Skeletal muscle tissue (tissue), 4 donors: ENCODE measurements around the gene PDE4D. TPM values are rescaled to one million over a fixed set of nuclear protein-coding genes. Genes with fewer than 3 reads are reported as not detected.

ENCODE experiments used
- H3K27ac ChIP-seq: one replicate; pipeline ENCODE4 v1.7.0; 2013; ENCODE audit warnings: mild to moderate bottlenecking, low read depth, low read length, inconsistent platforms
- H3K27me3 ChIP-seq, 3 donors: one replicate each; pipeline ENCODE4 v1.7.0; 2013; ENCODE audit warnings: low read length in 3 of 3; ENCODE audit not compliant: control insufficient read depth in 3 of 3, insufficient read depth in 3 of 3
- H3K36me3 ChIP-seq, 3 donors: one replicate each; pipeline ENCODE4 v1.7.0; 2013; ENCODE audit warnings: low read length in 3 of 3; ENCODE audit not compliant: control insufficient read depth in 3 of 3, insufficient read depth in 3 of 3
- H3K4me1 ChIP-seq, 3 donors: one replicate each; pipeline ENCODE4 v1.7.0; 2013; ENCODE audit warnings: low read length in 3 of 3, mild to moderate bottlenecking in 3 of 3; ENCODE audit not compliant: control insufficient read depth in 3 of 3, insufficient read depth in 3 of 3
- H3K4me3 ChIP-seq, 3 donors: one replicate each; pipeline ENCODE4 v1.7.0; 2013; ENCODE audit warnings: low read length in 3 of 3
- H3K9ac ChIP-seq, 3 donors: one replicate each; pipeline ENCODE4 v1.7.0; 2013; ENCODE audit warnings: low read length in 3 of 3, mild to moderate bottlenecking in 3 of 3, moderate library complexity in 2 of 3, low read depth in 1 of 3
- H3K9me3 ChIP-seq, 3 donors: one replicate each; pipeline ENCODE4 v1.7.0; 2013; ENCODE audit warnings: low read length in 3 of 3; ENCODE audit not compliant: control insufficient read depth in 3 of 3
- total RNA-seq: library from RNA; depleted of rRNA; stranded (reverse); fragments of >200 nt; gene quantifications from one replicate; pipeline ENCODE4 v1.2.3, GENCODE V29; 2014
- donor health status: Osteomylitis.

The PDE4D gene
- total RNA-seq, 1 donor from 2014 or later, result 59.0 TPM

- Histone ChIP-seq H3K9ac (no peak overlapping the region), H3K27me3 (no peaks in the 10 kb centered on the region), H3K4me3 (no peak overlapping the region), H3K36me3 (no peaks in the 10 kb centered on the region), H3K9me3 (no peaks in the 10 kb centered on the region), H3K4me1 (no peaks in the 10 kb centered on the region), H3K27ac (no peak overlapping the region)
Observed at GRCh38 chr5:58934629-58935097, 958.9 kb downstream of the PDE4D start.

- Histone ChIP-seq H3K9ac (no peak overlapping the region), H3K27ac (no peak overlapping the region), H3K9me3 (no peaks in the 10 kb centered on the region), H3K36me3 (no peaks in the 10 kb centered on the region), H3K27me3 (no peaks in the 10 kb centered on the region), H3K4me3 (no peak overlapping the region), H3K4me1 (no peaks in the 10 kb centered on the region)
Observed at GRCh38 chr5:58933891-58934628, 959.5 kb downstream of the PDE4D start.

DNA sequence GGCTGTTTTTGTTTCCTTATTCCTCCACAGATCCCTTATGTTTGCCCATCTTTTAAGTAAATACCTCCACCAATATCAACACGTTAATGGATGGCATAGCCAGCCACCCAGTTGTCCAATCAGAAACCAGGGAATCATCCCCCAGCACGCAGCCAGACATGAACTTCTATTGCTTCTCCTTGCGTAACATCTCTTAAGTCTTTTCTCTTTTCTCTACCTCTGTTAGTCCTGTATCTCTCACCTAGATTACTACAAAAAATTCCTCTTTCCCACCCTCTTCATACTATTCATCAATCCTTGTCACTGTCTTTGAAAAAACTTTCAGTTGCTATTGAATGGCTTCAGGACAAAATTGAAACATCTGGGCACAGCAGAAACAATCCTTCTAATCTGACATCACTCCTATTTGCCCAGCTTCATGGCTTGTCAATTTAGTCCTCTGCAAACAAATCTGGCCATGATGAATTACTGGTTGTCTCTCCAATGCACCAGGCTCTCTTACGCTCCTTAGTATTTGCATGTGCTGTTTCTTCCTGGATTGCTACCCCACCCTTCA lies 961.4 kb downstream of the PDE4D start:
- Histone ChIP-seq H3K9ac (no peak overlapping the region), H3K4me1 (no peaks in the 10 kb centered on the region), H3K4me3 (no peak overlapping the region), H3K27me3 (no peaks in the 10 kb centered on the region), H3K27ac (no peak overlapping the region), H3K36me3 (no peaks in the 10 kb centered on the region), H3K9me3 (no peaks in the 10 kb centered on the region)

DNA sequence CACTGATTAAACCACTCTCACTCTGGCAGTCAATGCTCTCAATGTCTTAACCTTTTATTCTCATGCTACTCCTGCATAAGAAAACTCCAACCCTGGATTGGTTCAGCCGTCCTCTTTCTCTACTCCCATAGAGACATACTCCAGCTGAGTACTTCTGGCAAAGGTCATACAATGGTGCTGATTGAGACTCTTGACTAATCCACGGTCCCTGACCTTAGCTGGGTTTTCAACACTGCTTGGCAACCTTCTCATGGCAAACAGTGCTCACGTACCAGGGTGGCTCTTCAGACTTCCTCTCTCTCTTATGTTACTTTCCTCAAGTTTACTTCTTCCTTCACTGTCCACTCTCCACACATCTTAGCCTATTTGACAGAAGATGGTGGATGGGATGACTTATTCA lies 963.0 kb downstream of the PDE4D start:
- Histone ChIP-seq H3K9ac (no peak overlapping the region), H3K27ac (no peak overlapping the region), H3K36me3 (no peaks in the 10 kb centered on the region), H3K4me3 (no peak overlapping the region), H3K9me3 (no peaks in the 10 kb centered on the region), H3K4me1 (peaks cover 3 to 7% (median 6%) of the 10 kb centered on the region in 3 donors), H3K27me3 (no peaks in the 10 kb centered on the region)

- Histone ChIP-seq H3K27ac (no peak overlapping the region), H3K9ac (no peak overlapping the region), H3K4me3 (no peak overlapping the region), H3K4me1 (peaks cover 4 to 11% (median 10%) of the 10 kb centered on the region in 3 donors), H3K9me3 (no peaks in the 10 kb centered on the region), H3K36me3 (no peaks in the 10 kb centered on the region), H3K27me3 (no peaks in the 10 kb centered on the region)
Observed at GRCh38 chr5:58929726-58930125, 963.8 kb downstream of the PDE4D start.

- Histone ChIP-seq H3K27ac (no peak overlapping the region), H3K36me3 (no peaks in the 10 kb centered on the region), H3K9ac (no peak overlapping the region), H3K4me3 (no peak overlapping the region), H3K4me1 (peaks cover 11 to 18% (median 17%) of the 10 kb centered on the region in 3 donors), H3K9me3 (no peaks in the 10 kb centered on the region), H3K27me3 (no peaks in the 10 kb centered on the region)
Observed at GRCh38 chr5:58927938-58928337, 965.6 kb downstream of the PDE4D start.

DNA sequence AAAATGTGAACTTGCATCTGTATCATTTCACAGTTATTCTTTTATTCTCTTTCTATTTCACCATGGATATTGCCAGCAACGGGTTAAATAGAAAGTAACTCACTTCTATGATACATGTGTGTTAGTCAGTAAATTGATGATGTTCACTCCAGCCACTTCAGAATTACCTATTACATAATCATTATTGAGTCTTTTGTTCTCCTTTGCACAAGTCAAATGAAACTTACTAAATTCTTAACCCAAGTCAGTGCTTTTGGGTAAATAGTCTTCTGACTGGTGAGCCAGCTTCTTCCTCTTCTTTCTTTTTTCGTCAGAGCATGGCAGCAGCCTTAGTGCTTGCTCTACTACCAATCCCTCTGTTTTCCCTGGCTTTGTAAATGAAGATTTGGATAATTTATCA lies 966.3 kb downstream of the PDE4D start:
- Histone ChIP-seq H3K36me3 (no peaks in the 10 kb centered on the region), H3K27ac (no peak overlapping the region), H3K9me3 (no peaks in the 10 kb centered on the region), H3K9ac (no peak overlapping the region), H3K4me1 (peaks cover 17 to 24% (median 24%) of the 10 kb centered on the region in 3 donors), H3K4me3 (no peak overlapping the region), H3K27me3 (no peaks in the 10 kb centered on the region)

GRCh38 chr5:58926541-58926935 lies 967.0 kb downstream of the PDE4D start:
- Histone ChIP-seq H3K9ac (no peak overlapping the region), H3K36me3 (no peaks in the 10 kb centered on the region), H3K4me3 (no peak overlapping the region), H3K9me3 (no peaks in the 10 kb centered on the region), H3K27me3 (no peaks in the 10 kb centered on the region), H3K27ac (no peak overlapping the region), H3K4me1 (peaks cover 19 to 27% (median 25%) of the 10 kb centered on the region in 3 donors)

DNA sequence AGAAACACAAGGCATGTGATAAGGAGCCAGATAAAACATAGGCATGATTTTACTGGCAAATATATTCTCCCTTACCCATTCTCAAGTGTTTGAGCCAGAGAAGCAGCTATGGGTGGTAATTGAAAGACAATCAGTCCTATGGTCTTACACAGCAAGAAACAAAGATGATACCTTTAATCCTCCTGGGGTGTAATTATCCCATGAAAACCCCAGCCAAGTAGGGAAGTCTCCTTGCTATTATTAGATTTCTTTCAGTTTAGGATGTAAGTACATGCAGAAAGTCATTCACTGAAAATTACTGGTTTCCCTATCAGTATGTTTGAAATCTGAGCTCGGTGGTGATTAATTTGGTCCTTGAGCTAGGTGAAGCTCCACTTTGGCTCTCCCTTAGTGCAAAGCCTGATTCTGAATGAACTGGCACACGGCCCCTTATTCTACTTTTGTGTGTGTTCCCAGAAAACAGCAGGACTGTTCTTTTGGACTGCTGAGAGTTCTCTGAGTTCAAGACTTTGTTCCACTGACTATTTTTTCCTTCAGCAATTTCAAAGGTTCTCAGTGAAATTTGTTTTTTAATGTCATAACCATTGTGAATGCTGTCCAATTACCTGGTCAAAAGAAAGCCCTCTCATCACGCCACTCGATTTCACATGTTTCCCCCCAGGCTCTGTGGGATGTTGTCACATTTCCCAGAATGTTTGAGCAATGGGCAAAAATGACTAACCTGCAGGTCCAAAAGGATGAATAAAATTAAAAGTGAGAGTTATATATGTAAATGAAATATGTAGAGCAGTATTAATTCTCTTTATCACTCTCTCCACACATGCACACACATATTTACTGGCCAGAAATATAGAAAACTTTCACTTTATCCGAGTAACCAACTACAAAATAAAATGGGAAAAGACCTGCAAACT lies 967.6 kb downstream of the PDE4D start:
- Histone ChIP-seq H3K27ac (no peak overlapping the region), H3K36me3 (no peaks in the 10 kb centered on the region), H3K9ac (no peak overlapping the region), H3K4me1 (peaks cover 22 to 27% (median 25%) of the 10 kb centered on the region in 3 donors), H3K4me3 (no peak overlapping the region), H3K9me3 (no peaks in the 10 kb centered on the region), H3K27me3 (no peaks in the 10 kb centered on the region)

DNA sequence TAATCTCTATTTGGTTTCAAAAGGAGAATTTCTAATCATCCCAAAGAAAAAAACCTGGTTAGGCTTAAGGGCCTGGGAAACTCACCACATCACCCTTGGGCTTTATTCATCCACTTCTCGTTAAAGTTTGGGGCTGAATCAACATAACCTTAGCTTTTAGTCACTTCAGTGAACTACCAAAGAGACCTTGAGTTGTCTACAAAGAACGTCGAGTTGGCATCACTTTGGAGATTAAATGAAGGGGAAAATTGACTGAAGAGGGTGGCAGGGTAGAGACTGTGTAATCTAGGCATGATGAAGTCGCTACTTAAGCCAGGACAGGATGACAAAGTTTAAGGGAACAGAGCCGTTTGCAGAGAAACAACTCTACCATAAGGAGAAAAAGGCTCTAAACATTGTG lies 969.2 kb downstream of the PDE4D start:
- H3K27ac ChIP-seq, result no peak overlapping the region
- peaks cover 30 to 33% (median 30%) of the 10 kb centered on the region in 3 donors for H3K4me1 ChIP-seq
- H3K4me3 ChIP-seq, result no peak overlapping the region
- H3K36me3 ChIP-seq, result no peaks in the 10 kb centered on the region
- H3K9ac ChIP-seq, result no peak overlapping the region
- no peaks in the 10 kb centered on the region for H3K9me3 ChIP-seq
- no peaks in the 10 kb centered on the region for H3K27me3 ChIP-seq
